Esophagus squamous epithelium (tissue), 5 donors: Measurements from ENCODE around the gene INKA1. TPM values are rescaled to one million over a fixed set of nuclear protein-coding genes. Genes with fewer than 3 reads are reported as not detected.
"Not testable (repeated sequence)": the region's sequence is repeated elsewhere in the genome, so short reads cannot be mapped to it uniquely, and the experiment has no call there.

Experiments used
- DNase-seq: peaks from one replicate; lab custom pipeline; 2025; lab: John Stamatoyannopoulos, UW
- H3K27ac ChIP-seq, 4 donors: fragments of 200-600 bp; sonication (generic); one replicate each; pipeline ENCODE4 v1.5.1; 2016 to 2019; ENCODE audit warnings: mild to moderate bottlenecking in 1 of 4
- H3K27me3 ChIP-seq, 4 donors: fragments of 200-600 bp; sonication (generic); 1 replicate in 3 of 4; 2 replicates in 1 of 4; pipeline versions ENCODE4 v1.5.1 to v1.6.0; 2017 to 2021; ENCODE audit warnings: antibody characterized with exemption in 1 of 4
- H3K36me3 ChIP-seq, 3 donors: fragments of 200-600 bp; sonication (generic); one replicate each; pipeline ENCODE4 v1.5.1; 2016 to 2019
- H3K4me1 ChIP-seq, 3 donors: fragments of 200-600 bp; sonication (generic); one replicate each; pipeline ENCODE4 v1.5.1; 2017 to 2019
- H3K4me3 ChIP-seq, 4 donors: fragments of 200-600 bp; sonication (generic); 1 replicate in 3 of 4; 2 replicates in 1 of 4; pipeline ENCODE4 v1.5.1; 2016 to 2019; ENCODE audit warnings: mild to moderate bottlenecking in 2 of 4, moderate library complexity in 1 of 4
- H3K9me3 ChIP-seq, 3 donors: fragments of 200-600 bp; sonication (generic); one replicate each; pipeline ENCODE4 v1.5.1; 2016 to 2019
- CTCF ChIP-seq, 6 experiments: fragments of 450-650 bp in 4 of 6; fragments of 200-600 bp in 2 of 6; sonication (generic) in 2 of 6; IDR thresholded peaks; one replicate each; pipeline ENCODE4 v1.5.1; 2016 to 2019; ENCODE audit warnings: antibody characterized with exemption in 6 of 6, mild to moderate bottlenecking in 4 of 6, moderate library complexity in 4 of 6
- POLR2A ChIP-seq, 4 donors: fragments of 450-650 bp; IDR thresholded peaks; one replicate each; pipeline ENCODE4 v1.6.1; 2017; ENCODE audit warnings: antibody characterized with exemption in 4 of 4, mild to moderate bottlenecking in 4 of 4, moderate library complexity in 3 of 4
- WGBS, 2 donors: methylation state at CpG; one replicate each; pipeline ENCODE4 v1.1.5; 2018; 5-methylcytosine and 5-hydroxymethylcytosine counted together
- intact Hi-C: fragments of 100-400 bp; cut with DNase I; formaldehyde crosslinking; loops from one replicate; pipeline ENCODE4 v1.15.0; 2022
- total RNA-seq, 4 donors: library from RNA; depleted of rRNA; stranded (reverse); fragments of >200 nt; gene quantifications; one replicate each; pipeline ENCODE4 v1.1.0, GENCODE V29; 2016
- donor health status: DM: yes; HTN: yes; CAD: no.

Gene INKA1
- total RNA-seq, 4 donors from 2014 or later = 15.2 to 23.3 (median 19.9) TPM

DNA sequence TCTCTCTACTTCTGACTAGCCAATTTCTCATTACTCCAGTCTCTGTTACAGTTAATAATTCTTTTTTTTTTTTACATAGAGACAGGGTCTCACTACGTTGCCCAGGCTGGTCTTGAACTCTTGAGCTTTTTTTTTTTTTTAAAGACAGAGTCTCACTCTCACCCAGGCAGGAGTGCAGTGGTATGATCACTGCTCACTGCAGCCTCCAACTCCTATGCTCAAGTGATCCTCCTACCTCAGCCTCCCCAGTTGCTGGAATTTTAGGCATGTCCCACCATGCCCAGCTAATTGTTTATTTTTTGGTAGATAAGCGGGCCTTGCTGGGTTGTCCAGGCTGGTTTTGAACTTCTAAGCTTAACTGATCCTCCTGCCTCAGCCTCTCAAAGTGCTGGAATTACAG is 30.4 kb upstream of the INKA1 start:
- 86 to 94% methylated on average over 2 of the region's 2 CpGs for WGBS, 2 donors
- no peaks in the 10 kb centered on the region for H3K27me3 ChIP-seq
- H3K27ac ChIP-seq = no peak overlapping the region
- no peaks in the 10 kb centered on the region for H3K9me3 ChIP-seq
- DNase-seq = no peak
- H3K4me1 ChIP-seq = peaks cover 0 to 16% (median 0%) of the 10 kb centered on the region in 3 donors
- H3K36me3 ChIP-seq = peaks cover 0 to 46% (median 0%) of the 10 kb centered on the region in 3 donors
- intact Hi-C loops = no loop called here
- H3K4me3 ChIP-seq = no peak overlapping the region
- TF ChIP-seq CTCF (IDR thresholded peaks at IDR 0.05) = no peak
- no peak for TF ChIP-seq POLR2A (IDR thresholded peaks at IDR 0.05)

GRCh38 chr3:49775538-49775937 is 27.5 kb upstream of the INKA1 start:
- Histone ChIP-seq H3K9me3 (no peaks in the 10 kb centered on the region), H3K27ac (no peak overlapping the region), H3K4me1 (peaks cover 0 to 25% (median 4%) of the 10 kb centered on the region in 3 donors), H3K4me3 (no peak overlapping the region), H3K27me3 (no peaks in the 10 kb centered on the region), H3K36me3 (peaks cover 0 to 49% (median 0%) of the 10 kb centered on the region in 3 donors)
- TF ChIP-seq POLR2A (IDR thresholded peaks at IDR 0.05) (no peak), CTCF (IDR thresholded peaks at IDR 0.05) (no peak)
- intact Hi-C loops = no loop called here
- 37 to 49% methylated on average over 3 of the region's 3 CpGs for WGBS, 2 donors
- no peak for DNase-seq

DNA sequence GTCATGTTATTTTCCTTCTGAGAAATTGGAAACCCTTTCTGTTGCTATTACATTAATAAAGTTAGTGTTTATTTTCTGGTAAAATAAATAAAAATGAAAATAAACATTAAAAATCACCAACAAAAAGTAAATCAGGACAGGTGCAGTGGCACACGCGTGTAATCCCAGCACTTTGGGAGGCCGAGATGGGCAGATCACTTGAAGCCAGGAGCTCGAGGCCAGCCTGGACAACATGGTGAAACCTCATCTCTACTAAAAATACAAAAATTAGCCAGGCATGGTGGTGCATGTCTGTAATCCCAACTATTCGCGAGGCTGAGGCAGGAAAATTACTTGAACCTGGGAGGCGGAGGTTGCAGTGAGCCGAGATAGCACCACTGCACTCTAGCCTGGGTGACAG is 27.0 kb upstream of the INKA1 start:
- DNase-seq, intact Hi-C loops: not testable (repeated sequence)
- peaks cover 0 to 28% (median 10%) of the 10 kb centered on the region in 3 donors for H3K4me1 ChIP-seq

GRCh38 chr3:49779358-49780079 is 23.5 kb upstream of the INKA1 start:
- intact Hi-C loops = no loop called here
- H3K4me1 ChIP-seq = peaks cover 5 to 62% (median 22%) of the 10 kb centered on the region in 3 donors
- WGBS, 2 donors = 90 to 91% methylated on average over 5 of the region's 5 CpGs
- no peak overlapping the region for H3K4me3 ChIP-seq
- H3K9me3 ChIP-seq = no peaks in the 10 kb centered on the region
- H3K36me3 ChIP-seq = peaks cover 0 to 83% (median 5%) of the 10 kb centered on the region in 3 donors
- no peak overlapping the region for H3K27ac ChIP-seq
- H3K27me3 ChIP-seq = no peaks in the 10 kb centered on the region
- TF ChIP-seq CTCF (IDR thresholded peaks at IDR 0.05) = no peak
- no peak for TF ChIP-seq POLR2A (IDR thresholded peaks at IDR 0.05)
- DNase-seq = no peak

More for the DNA sequence above, 27.0 kb upstream of the INKA1 start:
- not testable (repeated sequence) for H3K27ac ChIP-seq, H3K4me3 ChIP-seq, H3K9me3 ChIP-seq, H3K27me3 ChIP-seq
- WGBS, 2 donors = 86 to 94% methylated on average over 7 to 8 of the region's 8 CpGs
- peaks cover 0 to 54% (median 0%) of the 10 kb centered on the region in 3 donors for H3K36me3 ChIP-seq

GRCh38 chr3:49780080-49780974 is 22.7 kb upstream of the INKA1 start:
- Histone ChIP-seq H3K27ac (no peak overlapping the region), H3K4me3 (no peak overlapping the region), H3K9me3 (no peaks in the 10 kb centered on the region), H3K4me1 (peaks cover 11 to 67% (median 30%) of the 10 kb centered on the region in 3 donors), H3K36me3 (peaks cover 0 to 84% (median 5%) of the 10 kb centered on the region in 3 donors), H3K27me3 (no peaks in the 10 kb centered on the region)
- TF ChIP-seq POLR2A (IDR thresholded peaks at IDR 0.05) (no peak), CTCF (IDR thresholded peaks at IDR 0.05) (no peak)
- intact Hi-C loops = no loop called here
- WGBS, 2 donors = 53 to 68% methylated on average over 2 to 4 of the region's 4 CpGs
- DNase-seq = no peak

- H3K4me3 ChIP-seq, DNase-seq, H3K27ac ChIP-seq, H3K9me3 ChIP-seq, H3K27me3 ChIP-seq, intact Hi-C loops: not testable (repeated sequence)
- Histone ChIP-seq H3K4me1 (peaks cover 15 to 66% (median 30%) of the 10 kb centered on the region in 3 donors), H3K36me3 (peaks cover 0 to 77% (median 5%) of the 10 kb centered on the region in 3 donors)
- 82 to 84% methylated on average over 9 of the region's 9 CpGs for WGBS, 2 donors
Observed at GRCh38 chr3:49780975-49781365, 22.1 kb upstream of the INKA1 start.
